Muscle layer of colon (tissue), 2 donors: ENCODE measurements around the gene PRDM16.

Source experiments
- H3K27ac ChIP-seq: one replicate; pipeline ENCODE4 v1.7.0; 2013; ENCODE audit warnings: low read depth, mild to moderate bottlenecking, low read length, moderate library complexity
- H3K27me3 ChIP-seq, 2 donors: one replicate each; pipeline ENCODE4 v1.7.0; 2013; ENCODE audit warnings: low read length in 2 of 2, mild to moderate bottlenecking in 2 of 2; ENCODE audit not compliant: insufficient read depth in 2 of 2, control insufficient read depth in 1 of 2
- H3K36me3 ChIP-seq: one replicate; pipeline ENCODE4 v1.7.0; 2013; ENCODE audit warnings: mild to moderate bottlenecking, low read length; ENCODE audit not compliant: insufficient read depth
- H3K4me1 ChIP-seq: one replicate; pipeline ENCODE4 v1.7.0; 2013; ENCODE audit warnings: mild to moderate bottlenecking, low read length; ENCODE audit not compliant: insufficient read depth
- H3K4me3 ChIP-seq, 2 donors: one replicate each; pipeline ENCODE4 v1.7.0; 2013; ENCODE audit warnings: low read length in 2 of 2, low read depth in 1 of 2, mild to moderate bottlenecking in 1 of 2, moderate library complexity in 1 of 2
- H3K9ac ChIP-seq: one replicate; pipeline ENCODE4 v1.7.0; 2013; ENCODE audit warnings: low read length
- H3K9me3 ChIP-seq: one replicate; pipeline ENCODE4 v1.7.0; 2013; ENCODE audit warnings: mild to moderate bottlenecking, low read length
- donor health status: abdominal sarcoma.
- donor health status: Adenocarcinoma of cecum.

The PRDM16 gene

GRCh38 chr1:3422638-3423037 lies 353.6 kb downstream of the PRDM16 start:
- H3K9me3 ChIP-seq: no peaks in the 10 kb centered on the region
- H3K36me3 ChIP-seq: no peaks in the 10 kb centered on the region
- no peak overlapping the region for H3K27ac ChIP-seq
- H3K27me3 ChIP-seq: peaks cover 0 to 33% of the 10 kb centered on the region in 2 donors
- no peaks in the 10 kb centered on the region for H3K4me1 ChIP-seq
- no peak overlapping the region for H3K4me3 ChIP-seq
- H3K9ac ChIP-seq: no peak overlapping the region

- Histone ChIP-seq H3K27ac (no peak overlapping the region), H3K36me3 (no peaks in the 10 kb centered on the region), H3K9ac (no peak overlapping the region), H3K4me1 (no peaks in the 10 kb centered on the region), H3K9me3 (no peaks in the 10 kb centered on the region), H3K27me3 (peaks cover 0 to 26% of the 10 kb centered on the region in 2 donors), H3K4me3 (no peak overlapping the region)
These were observed 354.3 kb downstream of the PRDM16 start for GRCh38 chr1:3423245-3423829.

GRCh38 chr1:3423896-3424611 lies 355.1 kb downstream of the PRDM16 start:
- Histone ChIP-seq H3K27me3 (peaks cover 0 to 19% of the 10 kb centered on the region in 2 donors), H3K9me3 (no peaks in the 10 kb centered on the region), H3K36me3 (no peaks in the 10 kb centered on the region), H3K9ac (no peak overlapping the region), H3K27ac (no peak overlapping the region), H3K4me3 (no peak overlapping the region), H3K4me1 (no peaks in the 10 kb centered on the region)

- Histone ChIP-seq H3K4me1 (no peaks in the 10 kb centered on the region), H3K9me3 (no peaks in the 10 kb centered on the region), H3K27ac (no peak overlapping the region), H3K27me3 (peaks cover 0 to 15% of the 10 kb centered on the region in 2 donors), H3K4me3 (no peak overlapping the region), H3K9ac (no peak overlapping the region), H3K36me3 (no peaks in the 10 kb centered on the region)
These were observed 356.6 kb downstream of the PRDM16 start for GRCh38 chr1:3425486-3426215.

- no peak overlapping the region for H3K9ac ChIP-seq
- no peaks in the 10 kb centered on the region for H3K36me3 ChIP-seq
- H3K27ac ChIP-seq: no peak overlapping the region
- no peaks in the 10 kb centered on the region for H3K9me3 ChIP-seq
- no peak overlapping the region for H3K4me3 ChIP-seq
- H3K27me3 ChIP-seq: peaks cover 0 to 19% of the 10 kb centered on the region in 2 donors
- no peaks in the 10 kb centered on the region for H3K4me1 ChIP-seq
These were observed 358.0 kb downstream of the PRDM16 start for GRCh38 chr1:3426956-3427535.

- Histone ChIP-seq H3K27me3 (peaks cover 0 to 23% of the 10 kb centered on the region in 2 donors), H3K9ac (no peak overlapping the region), H3K9me3 (no peaks in the 10 kb centered on the region), H3K4me1 (no peaks in the 10 kb centered on the region), H3K27ac (no peak overlapping the region), H3K4me3 (no peak overlapping the region), H3K36me3 (no peaks in the 10 kb centered on the region)
These were observed 359.0 kb downstream of the PRDM16 start for GRCh38 chr1:3427711-3428704.

- Histone ChIP-seq H3K9me3 (no peaks in the 10 kb centered on the region), H3K27me3 (peaks cover 0 to 18% of the 10 kb centered on the region in 2 donors), H3K9ac (no peak overlapping the region), H3K27ac (no peak overlapping the region), H3K36me3 (no peaks in the 10 kb centered on the region), H3K4me1 (no peaks in the 10 kb centered on the region), H3K4me3 (no peak overlapping the region)
These were observed 359.9 kb downstream of the PRDM16 start for GRCh38 chr1:3428899-3429298.

- Histone ChIP-seq H3K36me3 (no peaks in the 10 kb centered on the region), H3K9me3 (no peaks in the 10 kb centered on the region), H3K27ac (no peak overlapping the region), H3K9ac (no peak overlapping the region), H3K4me3 (no peak overlapping the region), H3K27me3 (peaks cover 0 to 14% of the 10 kb centered on the region in 2 donors), H3K4me1 (no peaks in the 10 kb centered on the region)
These were observed 360.3 kb downstream of the PRDM16 start for GRCh38 chr1:3429320-3429719.

GRCh38 chr1:3429766-3430165 lies 360.8 kb downstream of the PRDM16 start:
- Histone ChIP-seq H3K27me3 (peaks cover 0 to 11% of the 10 kb centered on the region in 2 donors), H3K9ac (no peak overlapping the region), H3K4me1 (no peaks in the 10 kb centered on the region), H3K36me3 (no peaks in the 10 kb centered on the region), H3K9me3 (no peaks in the 10 kb centered on the region), H3K4me3 (no peak overlapping the region), H3K27ac (no peak overlapping the region)

- Histone ChIP-seq H3K9ac (no peak overlapping the region), H3K27ac (no peak overlapping the region), H3K4me1 (no peaks in the 10 kb centered on the region), H3K4me3 (no peak overlapping the region), H3K27me3 (peaks cover 0 to 11% of the 10 kb centered on the region in 2 donors), H3K36me3 (no peaks in the 10 kb centered on the region), H3K9me3 (no peaks in the 10 kb centered on the region)
These were observed 361.4 kb downstream of the PRDM16 start for GRCh38 chr1:3430406-3430805.
